Trophoblast cell (in vitro differentiated cells and primary cell): ENCODE results near the gene PTPN1.

Experiments
- DNase-seq, 2 donors: peaks; one replicate each; pipeline ENCODE4 v3.0.0-alpha.2; 2016
- H2AFZ ChIP-seq: 2 replicates; pipeline ENCODE4 v1.6.1; 2013; ENCODE audit warnings: low read length, moderate library complexity, mild to moderate bottlenecking; ENCODE audit not compliant: insufficient read depth, poor library complexity
- H2AK5ac ChIP-seq: 2 replicates; pipeline ENCODE4 v1.6.1; 2013; ENCODE audit warnings: mild to moderate bottlenecking, low read length
- H2BK120ac ChIP-seq: 2 replicates; pipeline ENCODE4 v1.6.1; 2013; ENCODE audit warnings: low read length, mild to moderate bottlenecking, moderate library complexity; ENCODE audit not compliant: insufficient read depth, poor library complexity
- H2BK12ac ChIP-seq: 2 replicates; pipeline ENCODE4 v1.6.1; 2013; ENCODE audit warnings: mild to moderate bottlenecking, low read length, moderate library complexity
- H2BK5ac ChIP-seq: 2 replicates; pipeline ENCODE4 v1.6.1; 2013; ENCODE audit warnings: low read length, low read depth, moderate library complexity, mild to moderate bottlenecking; ENCODE audit not compliant: poor library complexity
- H3K14ac ChIP-seq: 2 replicates; pipeline ENCODE4 v1.6.1; 2013; ENCODE audit warnings: mild to moderate bottlenecking, low read length
- H3K18ac ChIP-seq: 2 replicates; pipeline ENCODE4 v1.6.1; 2013; ENCODE audit warnings: mild to moderate bottlenecking, low read length
- H3K23ac ChIP-seq: 2 replicates; pipeline ENCODE4 v1.6.1; 2013; ENCODE audit warnings: low read length
- H3K27ac ChIP-seq: 2 replicates; pipeline ENCODE4 v1.5.1; 2013; ENCODE audit warnings: low read depth, mild to moderate bottlenecking, inconsistent platforms, low read length, moderate library complexity
- H3K27me3 ChIP-seq: 2 replicates; pipeline ENCODE4 v1.6.1; 2013; ENCODE audit warnings: inconsistent platforms, mild to moderate bottlenecking, low read length, moderate library complexity; ENCODE audit not compliant: insufficient read depth
- H3K36me3 ChIP-seq, 2 experiments: 1 replicate in 1 of 2; 2 replicates in 1 of 2; pipeline ENCODE4 v1.6.1; 2013; ENCODE audit warnings: low read length in 2 of 2, mild to moderate bottlenecking in 2 of 2, moderate library complexity in 1 of 2; ENCODE audit not compliant: insufficient read depth in 2 of 2, control insufficient read depth in 1 of 2
- H3K4ac ChIP-seq: 2 replicates; pipeline ENCODE4 v1.6.1; 2013; ENCODE audit warnings: low read depth, mild to moderate bottlenecking, low read length, moderate library complexity
- H3K4me1 ChIP-seq, 2 experiments: 1 replicate in 1 of 2; 2 replicates in 1 of 2; pipeline ENCODE4 v1.6.1; 2013; ENCODE audit warnings: low read length in 2 of 2, mild to moderate bottlenecking in 2 of 2, moderate library complexity in 1 of 2; ENCODE audit not compliant: insufficient read depth in 2 of 2, control insufficient read depth in 1 of 2
- H3K4me2 ChIP-seq: 2 replicates; pipeline ENCODE4 v1.6.1; 2013; ENCODE audit warnings: inconsistent platforms, mild to moderate bottlenecking, low read length, moderate library complexity
- H3K4me3 ChIP-seq: 2 replicates; pipeline ENCODE4 v1.5.1; 2013; ENCODE audit warnings: mild to moderate bottlenecking, low read depth, low read length, inconsistent platforms
- H3K79me1 ChIP-seq: one replicate; pipeline ENCODE4 v1.6.1; 2013; ENCODE audit warnings: low read length
- H3K79me2 ChIP-seq: 2 replicates; pipeline ENCODE4 v1.6.1; 2013; ENCODE audit warnings: low read length, mild to moderate bottlenecking; ENCODE audit not compliant: control insufficient read depth, insufficient read depth, poor library complexity
- H3K9ac ChIP-seq: 2 replicates; pipeline ENCODE4 v1.6.1; 2013; ENCODE audit warnings: mild to moderate bottlenecking, low read length
- H3K9me3 ChIP-seq: 2 replicates; pipeline ENCODE4 v1.6.1; 2013; ENCODE audit warnings: low read depth, mild to moderate bottlenecking, control low read depth, inconsistent platforms, low read length; ENCODE audit not compliant: insufficient read depth
- H4K12ac ChIP-seq: 2 replicates; pipeline ENCODE4 v1.6.1; 2013; ENCODE audit warnings: low read depth, mild to moderate bottlenecking, low read length, moderate library complexity
- H4K8ac ChIP-seq: 2 replicates; pipeline ENCODE4 v1.6.1; 2013; ENCODE audit warnings: low read depth, mild to moderate bottlenecking, low read length, moderate library complexity
- H4K91ac ChIP-seq: one replicate; pipeline ENCODE4 v1.6.1; 2013; ENCODE audit warnings: low read depth, mild to moderate bottlenecking, low read length, moderate library complexity
- WGBS: extraction: QIAGEN DNeasy Blood & Tissue Kit; methylation state at CpG from one replicate; pipeline ENCODE4 v1.1.7; 2013; ENCODE audit warnings: missing lambda C conversion rate; ENCODE audit not compliant: insufficient read length, insufficient coverage; ENCODE audit errors: extremely low coverage; 5-methylcytosine and 5-hydroxymethylcytosine counted together

PTPN1 gene

DNA sequence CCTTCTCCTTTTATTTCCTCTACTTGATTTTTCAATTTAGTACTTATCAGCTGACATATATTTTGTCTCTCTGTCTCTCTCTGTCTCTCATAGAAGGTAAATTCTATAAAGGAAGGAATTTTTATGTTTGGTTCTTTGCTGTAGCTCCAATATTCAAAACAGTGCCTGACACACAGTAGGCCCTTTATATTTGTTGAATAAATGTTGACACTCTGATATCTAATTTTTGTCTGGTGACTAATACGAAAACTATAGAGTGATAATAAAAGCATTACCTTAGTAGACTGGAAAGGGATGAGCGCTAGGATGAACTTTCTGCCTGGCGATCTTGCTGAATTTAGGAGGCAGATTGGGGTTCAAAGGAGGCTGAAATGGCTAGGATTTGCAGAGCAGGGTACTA lies 42.8 kb downstream of the PTPN1 start:
- Histone ChIP-seq H3K9ac (no peak overlapping the region), H3K79me2 (no peaks in the 10 kb centered on the region), H4K8ac (no peak overlapping the region), H2AFZ (no peak overlapping the region), H3K4me2 (no peak overlapping the region), H2BK12ac (no peak overlapping the region), H2BK5ac (no peak overlapping the region), H3K18ac (no peak overlapping the region), H3K36me3 (peaks cover 4 to 6% of the 10 kb centered on the region in 2 experiments), H3K4ac (no peak overlapping the region), H3K9me3 (no peaks in the 10 kb centered on the region), H3K27ac (no peak overlapping the region), H4K12ac (no peak overlapping the region), H3K79me1 (no peaks in the 10 kb centered on the region), H4K91ac (no peak overlapping the region), H3K14ac (no peak overlapping the region), H2BK120ac (no peak overlapping the region), H3K27me3 (no peaks in the 10 kb centered on the region), H3K23ac (no peak overlapping the region), H3K4me1 (no peaks in the 10 kb centered on the region), H2AK5ac (no peak overlapping the region), H3K4me3 (no peak overlapping the region)
- WGBS, result no CpG with 5 or more reads among the region's 3 CpGs
- no peak for DNase-seq

- H3K79me2 ChIP-seq, result no peaks in the 10 kb centered on the region
- no peak overlapping the region for H3K4me3 ChIP-seq
- H2BK120ac ChIP-seq, result no peak overlapping the region
- DNase-seq, result no peak
- no peak overlapping the region for H4K8ac ChIP-seq
- no peak overlapping the region for H4K12ac ChIP-seq
- H3K9ac ChIP-seq, result no peak overlapping the region
- no peak overlapping the region for H2BK5ac ChIP-seq
- H3K9me3 ChIP-seq, result no peaks in the 10 kb centered on the region
- no peak overlapping the region for H2AFZ ChIP-seq
- peaks cover 0 to 2% of the 10 kb centered on the region in 2 experiments for H3K36me3 ChIP-seq
- H3K4me2 ChIP-seq, result no peak overlapping the region
- H3K27me3 ChIP-seq, result no peaks in the 10 kb centered on the region
- no peak overlapping the region for H3K27ac ChIP-seq
- no CpG with 5 or more reads among the region's 4 CpGs for whole genome bisulfite sequencing
- no peak overlapping the region for H3K4ac ChIP-seq
- H2BK12ac ChIP-seq, result no peak overlapping the region
- no peaks in the 10 kb centered on the region for H3K79me1 ChIP-seq
- H3K23ac ChIP-seq, result no peak overlapping the region
- H2AK5ac ChIP-seq, result no peak overlapping the region
- no peak overlapping the region for H4K91ac ChIP-seq
- H3K4me1 ChIP-seq, result peaks cover 2% of the 10 kb centered on the region in 2 experiments
- H3K18ac ChIP-seq, result no peak overlapping the region
- H3K14ac ChIP-seq, result no peak overlapping the region
These were observed 44.8 kb downstream of the PTPN1 start for GRCh38 chr20:50554694-50555579.

GRCh38 chr20:50555662-50556061 lies 45.5 kb downstream of the PTPN1 start:
- peaks cover 5 to 7% of the 10 kb centered on the region in 2 experiments for H3K4me1 ChIP-seq

GRCh38 chr20:50557549-50558134 lies 47.5 kb downstream of the PTPN1 start:
- H4K12ac ChIP-seq, result no peak overlapping the region
- WGBS, result no CpG with 5 or more reads among the region's 11 CpGs
- no peak overlapping the region for H3K14ac ChIP-seq
- H2BK120ac ChIP-seq, result no peak overlapping the region
- H3K4me3 ChIP-seq, result no peak overlapping the region
- DNase-seq, result no peak
- H3K27me3 ChIP-seq, result no peaks in the 10 kb centered on the region
- peaks cover 5 to 10% of the 10 kb centered on the region in 2 experiments for H3K36me3 ChIP-seq
- no peak overlapping the region for H2BK12ac ChIP-seq
- no peak overlapping the region for H2AK5ac ChIP-seq
- peaks cover 2% of the 10 kb centered on the region for H3K79me2 ChIP-seq
- H3K9ac ChIP-seq, result no peak overlapping the region
- H3K4ac ChIP-seq, result no peak overlapping the region
- no peak overlapping the region for H3K18ac ChIP-seq
- peaks cover 7% of the 10 kb centered on the region for H3K79me1 ChIP-seq
- H2AFZ ChIP-seq, result no peak overlapping the region
- H3K9me3 ChIP-seq, result no peaks in the 10 kb centered on the region
- H3K23ac ChIP-seq, result no peak overlapping the region
- H3K4me2 ChIP-seq, result no peak overlapping the region
- no peak overlapping the region for H4K91ac ChIP-seq
- peaks cover 14 to 21% of the 10 kb centered on the region in 2 experiments for H3K4me1 ChIP-seq
- no peak overlapping the region for H4K8ac ChIP-seq
- H3K27ac ChIP-seq, result no peak overlapping the region
- H2BK5ac ChIP-seq, result no peak overlapping the region

More at GRCh38 chr20:50555662-50556061, 45.5 kb downstream of the PTPN1 start:
- no peak overlapping the region for H4K12ac ChIP-seq
- H3K18ac ChIP-seq, result no peak overlapping the region
- H2BK12ac ChIP-seq, result no peak overlapping the region
- H3K27me3 ChIP-seq, result no peaks in the 10 kb centered on the region
- no peaks in the 10 kb centered on the region for H3K79me2 ChIP-seq
- no peak overlapping the region for H2AK5ac ChIP-seq
- peak in 1 of 2 donors; percentile 22 for DNase-seq
- H3K9me3 ChIP-seq, result no peaks in the 10 kb centered on the region
- H3K27ac ChIP-seq, result no peak overlapping the region
- no peak overlapping the region for H2BK5ac ChIP-seq
- no peak overlapping the region for H3K23ac ChIP-seq
- no CpG with 5 or more reads among the region's 5 CpGs for WGBS
- no peak overlapping the region for H4K91ac ChIP-seq
- H3K4ac ChIP-seq, result no peak overlapping the region
- no peak overlapping the region for H4K8ac ChIP-seq
- no peak overlapping the region for H3K4me2 ChIP-seq
- no peak overlapping the region for H2BK120ac ChIP-seq
- H2AFZ ChIP-seq, result no peak overlapping the region
- H3K36me3 ChIP-seq, result peaks cover 0 to 2% of the 10 kb centered on the region in 2 experiments
- H3K79me1 ChIP-seq, result no peaks in the 10 kb centered on the region
- H3K4me3 ChIP-seq, result no peak overlapping the region
- no peak overlapping the region for H3K14ac ChIP-seq
- no peak overlapping the region for H3K9ac ChIP-seq
